Measurements from ENCODE around the gene SERPINB6.

GRCh38 chr6:2915150-2915549 lies 56.2 kb downstream of the SERPINB6 start:
- TF ChIP-seq, protein P1, sequence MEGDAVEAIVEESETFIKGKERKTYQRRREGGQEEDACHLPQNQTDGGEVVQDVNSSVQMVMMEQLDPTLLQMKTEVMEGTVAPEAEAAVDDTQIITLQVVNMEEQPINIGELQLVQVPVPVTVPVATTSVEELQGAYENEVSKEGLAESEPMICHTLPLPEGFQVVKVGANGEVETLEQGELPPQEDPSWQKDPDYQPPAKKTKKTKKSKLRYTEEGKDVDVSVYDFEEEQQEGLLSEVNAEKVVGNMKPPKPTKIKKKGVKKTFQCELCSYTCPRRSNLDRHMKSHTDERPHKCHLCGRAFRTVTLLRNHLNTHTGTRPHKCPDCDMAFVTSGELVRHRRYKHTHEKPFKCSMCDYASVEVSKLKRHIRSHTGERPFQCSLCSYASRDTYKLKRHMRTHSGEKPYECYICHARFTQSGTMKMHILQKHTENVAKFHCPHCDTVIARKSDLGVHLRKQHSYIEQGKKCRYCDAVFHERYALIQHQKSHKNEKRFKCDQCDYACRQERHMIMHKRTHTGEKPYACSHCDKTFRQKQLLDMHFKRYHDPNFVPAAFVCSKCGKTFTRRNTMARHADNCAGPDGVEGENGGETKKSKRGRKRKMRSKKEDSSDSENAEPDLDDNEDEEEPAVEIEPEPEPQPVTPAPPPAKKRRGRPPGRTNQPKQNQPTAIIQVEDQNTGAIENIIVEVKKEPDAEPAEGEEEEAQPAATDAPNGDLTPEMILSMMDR (conservative IDR thresholded peaks at IDR 0.05) = no peak
- TF ChIP-seq EZH2 (IDR thresholded peaks at IDR 0.05; ENCODE audit: low read depth) = no peak
